Upper lobe of right lung (tissue), 1 donor: ENCODE measurements around the gene ZFX. TPM values are rescaled to one million over a fixed set of nuclear protein-coding genes. Genes with fewer than 3 reads are reported as not detected.

ENCODE experiments used
- ATAC-seq: fragments of 200-7000 bp; cut with Tn5 transposase; one replicate; pipeline ENCODE4 v1.9.1; 2020; ENCODE audit warnings: mild to moderate bottlenecking, moderate library complexity
- DNase-seq: peaks from one replicate; pipeline ENCODE4 v3.0.0-alpha.2; 2020
- H3K27ac ChIP-seq: fragments of 200-600 bp; one replicate; pipeline ENCODE4 v1.8.0; 2022
- H3K27me3 ChIP-seq: fragments of 200-600 bp; one replicate; pipeline ENCODE4 v1.8.0; 2022; ENCODE audit warnings: mild to moderate bottlenecking
- H3K36me3 ChIP-seq: fragments of 200-600 bp; one replicate; pipeline ENCODE4 v1.8.0; 2022
- H3K4me1 ChIP-seq: fragments of 200-600 bp; one replicate; pipeline ENCODE4 v1.8.0; 2022
- H3K4me3 ChIP-seq: fragments of 200-600 bp; one replicate; pipeline ENCODE4 v1.8.0; 2022; ENCODE audit warnings: mild to moderate bottlenecking
- H3K9me3 ChIP-seq: fragments of 200-600 bp; one replicate; pipeline ENCODE4 v1.8.0; 2022
- intact Hi-C: fragments of 100-400 bp; cut with DNase I; formaldehyde crosslinking; loops from one replicate; pipeline ENCODE4 v1.11.0; 2022
- total RNA-seq: library from RNA; stranded (reverse); fragmentation: NEBNext Ultra II Directional; extraction: Animal tissue kit (Norgen Biotek cat#: 25700); gene quantifications from one replicate; pipeline ENCODE4 v1.2.1, GENCODE V29; 2021
- TF ChIP-seq, protein P1 (sequence below): fragments of 200-600 bp; IDR thresholded peaks from one replicate; pipeline ENCODE4 v1.8.0; 2022; ENCODE audit warnings: antibody characterized with exemption
- donor health status: DM: no; HTN: yes; CAD: no; lungs with severe emphysema.

ZFX gene
- total RNA-seq, 1 donor from 2014 or later, result 41.5 TPM

GRCh38 chrX:24178441-24178840 is 28.9 kb downstream of the ZFX start:
- H3K4me1 ChIP-seq, result no peaks in the 10 kb centered on the region
- H3K9me3 ChIP-seq, result no peaks in the 10 kb centered on the region
- DNase-seq (no peak), ATAC-seq (no peak)
- H3K27ac ChIP-seq, result no peak overlapping the region
- no peak overlapping the region for H3K4me3 ChIP-seq
- peaks cover 35% of the 10 kb centered on the region for H3K36me3 ChIP-seq
- TF ChIP-seq, protein P1, sequence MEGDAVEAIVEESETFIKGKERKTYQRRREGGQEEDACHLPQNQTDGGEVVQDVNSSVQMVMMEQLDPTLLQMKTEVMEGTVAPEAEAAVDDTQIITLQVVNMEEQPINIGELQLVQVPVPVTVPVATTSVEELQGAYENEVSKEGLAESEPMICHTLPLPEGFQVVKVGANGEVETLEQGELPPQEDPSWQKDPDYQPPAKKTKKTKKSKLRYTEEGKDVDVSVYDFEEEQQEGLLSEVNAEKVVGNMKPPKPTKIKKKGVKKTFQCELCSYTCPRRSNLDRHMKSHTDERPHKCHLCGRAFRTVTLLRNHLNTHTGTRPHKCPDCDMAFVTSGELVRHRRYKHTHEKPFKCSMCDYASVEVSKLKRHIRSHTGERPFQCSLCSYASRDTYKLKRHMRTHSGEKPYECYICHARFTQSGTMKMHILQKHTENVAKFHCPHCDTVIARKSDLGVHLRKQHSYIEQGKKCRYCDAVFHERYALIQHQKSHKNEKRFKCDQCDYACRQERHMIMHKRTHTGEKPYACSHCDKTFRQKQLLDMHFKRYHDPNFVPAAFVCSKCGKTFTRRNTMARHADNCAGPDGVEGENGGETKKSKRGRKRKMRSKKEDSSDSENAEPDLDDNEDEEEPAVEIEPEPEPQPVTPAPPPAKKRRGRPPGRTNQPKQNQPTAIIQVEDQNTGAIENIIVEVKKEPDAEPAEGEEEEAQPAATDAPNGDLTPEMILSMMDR, result no peak
- no peaks in the 10 kb centered on the region for H3K27me3 ChIP-seq
- intact Hi-C loops, result no loop called here

DNA sequence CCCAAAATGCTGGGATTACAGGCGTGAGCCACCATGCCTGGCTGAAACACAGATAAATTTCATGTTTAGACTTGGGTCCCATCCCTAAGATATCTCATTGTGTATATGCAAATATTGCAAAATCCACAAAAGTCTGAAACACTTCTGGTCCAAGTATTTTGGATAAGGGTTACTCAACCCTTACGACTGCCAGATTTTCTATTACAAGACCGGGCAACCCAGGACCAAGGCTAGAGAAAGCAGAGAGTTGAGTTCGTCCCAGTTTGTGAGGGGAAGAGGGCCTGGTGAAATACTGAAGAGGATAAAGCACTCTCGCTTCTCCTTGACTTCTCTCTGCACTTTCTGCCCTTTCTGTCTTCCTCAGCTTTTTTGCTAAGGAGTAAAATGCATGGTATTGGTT is 34.5 kb downstream of the ZFX start:
- no peak overlapping the region for H3K4me3 ChIP-seq
- H3K27ac ChIP-seq, result no peak overlapping the region
- intact Hi-C loops, result no loop called here
- no peaks in the 10 kb centered on the region for H3K9me3 ChIP-seq
- peaks cover 20% of the 10 kb centered on the region for H3K36me3 ChIP-seq
- no peaks in the 10 kb centered on the region for H3K4me1 ChIP-seq
- H3K27me3 ChIP-seq, result no peaks in the 10 kb centered on the region
- TF ChIP-seq, protein P1, result no peak
- DNase-seq (no peak), ATAC-seq (peak; percentile 32)

- DNase-seq (no peak), ATAC-seq (no peak)
- Histone ChIP-seq H3K27ac (no peak overlapping the region), H3K4me3 (no peak overlapping the region), H3K4me1 (no peaks in the 10 kb centered on the region), H3K9me3 (no peaks in the 10 kb centered on the region), H3K27me3 (no peaks in the 10 kb centered on the region), H3K36me3 (peaks cover 2% of the 10 kb centered on the region)
- intact Hi-C loops, result no loop called here
- TF ChIP-seq, protein P1, result no peak
Observed at GRCh38 chrX:24186483-24186882, 37.0 kb downstream of the ZFX start.

DNA sequence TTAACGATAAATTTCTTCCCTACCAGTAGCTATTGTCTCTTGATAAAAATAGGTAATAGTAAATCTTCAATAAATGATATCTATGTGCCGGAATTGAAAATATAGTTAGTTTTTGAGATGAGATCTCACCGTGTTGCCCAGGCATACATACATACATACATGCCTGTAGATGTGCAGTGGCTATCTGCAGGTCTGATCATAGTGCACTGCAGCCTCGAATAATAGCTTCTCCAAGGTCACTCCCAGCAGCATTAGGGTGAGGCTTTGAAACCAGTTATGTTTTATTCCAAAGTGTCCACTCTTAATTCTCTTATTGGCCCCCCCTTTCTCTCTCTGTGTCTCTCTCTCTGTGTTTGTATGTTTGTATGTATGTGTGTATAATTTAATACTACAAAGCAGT is 37.5 kb downstream of the ZFX start:
- intact Hi-C loops, result no loop called here
- Histone ChIP-seq H3K36me3 (no peaks in the 10 kb centered on the region), H3K4me3 (no peak overlapping the region), H3K9me3 (no peaks in the 10 kb centered on the region), H3K4me1 (no peaks in the 10 kb centered on the region), H3K27ac (no peak overlapping the region), H3K27me3 (no peaks in the 10 kb centered on the region)
- TF ChIP-seq, protein P1, result no peak
- ATAC-seq (no peak), DNase-seq (no peak)

DNA sequence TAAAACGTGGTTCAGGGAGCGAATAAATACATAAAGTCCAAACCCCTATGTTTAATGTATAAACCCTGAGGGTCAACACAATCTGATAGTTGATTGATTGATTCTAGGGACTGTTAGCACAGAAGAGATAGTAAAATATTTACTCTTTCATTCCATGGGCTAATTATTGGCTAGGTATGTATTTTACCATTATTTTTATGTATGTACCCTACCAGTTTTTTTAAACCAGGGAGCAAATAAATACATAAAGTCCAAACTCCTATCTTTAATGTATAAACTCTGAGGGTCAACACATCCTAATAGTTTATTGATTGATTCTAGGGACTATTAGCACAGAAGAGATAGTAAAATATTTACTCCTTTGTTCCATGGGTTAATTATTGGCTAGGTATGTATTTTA is 40.0 kb downstream of the ZFX start:
- Histone ChIP-seq H3K27ac (no peak overlapping the region), H3K36me3 (no peaks in the 10 kb centered on the region), H3K4me3 (no peak overlapping the region), H3K9me3 (no peaks in the 10 kb centered on the region), H3K4me1 (no peaks in the 10 kb centered on the region), H3K27me3 (no peaks in the 10 kb centered on the region)
- TF ChIP-seq, protein P1, result no peak
- intact Hi-C loops, result no loop called here
- no peak for DNase-seq
- ATAC-seq, result no peak

GRCh38 chrX:24190500-24191156 is 41.1 kb downstream of the ZFX start:
- H3K4me3 ChIP-seq, result no peak overlapping the region
- no peaks in the 10 kb centered on the region for H3K36me3 ChIP-seq
- no peaks in the 10 kb centered on the region for H3K27me3 ChIP-seq
- DNase-seq, result no peak
- no peak for ATAC-seq
- H3K27ac ChIP-seq, result no peak overlapping the region
- no peaks in the 10 kb centered on the region for H3K4me1 ChIP-seq
- no peaks in the 10 kb centered on the region for H3K9me3 ChIP-seq
- TF ChIP-seq, protein P1, result no peak
- intact Hi-C loops, result no loop called here
